ENCODE measurements around the gene LCN6.

The LCN6 gene

DNA sequence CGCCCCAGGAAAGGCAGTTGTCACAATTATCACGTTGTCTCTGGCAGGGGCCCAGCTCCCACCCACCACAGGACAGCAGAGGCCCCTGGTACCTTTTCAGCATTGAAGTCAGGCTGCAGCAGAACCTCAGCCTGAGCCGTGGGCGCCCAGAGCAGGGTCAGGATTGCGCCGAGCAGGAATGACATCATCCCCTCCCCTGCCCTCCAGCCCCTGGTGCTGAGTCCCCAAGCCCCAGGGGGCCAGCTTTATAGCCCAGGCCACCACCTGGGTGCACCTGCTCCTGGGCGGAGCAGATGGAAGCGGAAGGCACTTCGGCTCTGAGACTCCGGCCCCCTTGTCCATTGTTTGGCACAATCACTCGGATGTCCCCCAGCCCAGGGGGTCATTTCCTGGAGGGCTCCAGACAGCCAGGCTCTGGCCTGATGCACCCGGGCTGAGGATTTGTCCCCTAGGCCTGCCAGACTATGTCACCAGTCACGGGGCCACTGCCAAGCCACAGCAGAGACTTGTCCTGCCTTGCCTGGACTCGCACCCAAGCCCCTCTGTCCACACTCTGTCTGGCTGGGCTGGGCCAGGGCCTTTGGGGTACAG lies 16.1 kb upstream of the LCN6 start, which contains the start of gene LCN15:
LCN15 (minus strand) TSS at position 218 of the 591 bp plus-strand sequence; CDS start at position 188, 30 bp downstream.
- Histone ChIP-seq H3K4me3 (ENCODE audit: low read depth, low read length) (no peak within 1 kb of the TSS), H3K9me3 (no peaks in the 10 kb centered on the region), H3K27me3 (no peaks in the 10 kb centered on the region), H3K4me1 (peaks cover 15% of the 10 kb centered on the region), H3K36me3 (no peaks in the 10 kb centered on the region)
- DNase-seq = no peak
- TF ChIP-seq, protein P1, sequence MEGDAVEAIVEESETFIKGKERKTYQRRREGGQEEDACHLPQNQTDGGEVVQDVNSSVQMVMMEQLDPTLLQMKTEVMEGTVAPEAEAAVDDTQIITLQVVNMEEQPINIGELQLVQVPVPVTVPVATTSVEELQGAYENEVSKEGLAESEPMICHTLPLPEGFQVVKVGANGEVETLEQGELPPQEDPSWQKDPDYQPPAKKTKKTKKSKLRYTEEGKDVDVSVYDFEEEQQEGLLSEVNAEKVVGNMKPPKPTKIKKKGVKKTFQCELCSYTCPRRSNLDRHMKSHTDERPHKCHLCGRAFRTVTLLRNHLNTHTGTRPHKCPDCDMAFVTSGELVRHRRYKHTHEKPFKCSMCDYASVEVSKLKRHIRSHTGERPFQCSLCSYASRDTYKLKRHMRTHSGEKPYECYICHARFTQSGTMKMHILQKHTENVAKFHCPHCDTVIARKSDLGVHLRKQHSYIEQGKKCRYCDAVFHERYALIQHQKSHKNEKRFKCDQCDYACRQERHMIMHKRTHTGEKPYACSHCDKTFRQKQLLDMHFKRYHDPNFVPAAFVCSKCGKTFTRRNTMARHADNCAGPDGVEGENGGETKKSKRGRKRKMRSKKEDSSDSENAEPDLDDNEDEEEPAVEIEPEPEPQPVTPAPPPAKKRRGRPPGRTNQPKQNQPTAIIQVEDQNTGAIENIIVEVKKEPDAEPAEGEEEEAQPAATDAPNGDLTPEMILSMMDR (IDR thresholded peaks at IDR 0.05; ENCODE audit: low read depth, low read length) = no peak

GRCh38 chr9:136763649-136764035 lies 15.3 kb upstream of the LCN6 start:
- TF ChIP-seq, protein P1 (IDR thresholded peaks at IDR 0.05; ENCODE audit: low read depth, low read length) = no peak
- DNase-seq = no peak
- no peaks in the 10 kb centered on the region for H3K36me3 ChIP-seq
- no peak overlapping the region for H3K4me3 ChIP-seq (ENCODE audit: low read depth, low read length)
- no peaks in the 10 kb centered on the region for H3K27me3 ChIP-seq
- H3K9me3 ChIP-seq = no peaks in the 10 kb centered on the region
- H3K4me1 ChIP-seq = peaks cover 15% of the 10 kb centered on the region

DNA sequence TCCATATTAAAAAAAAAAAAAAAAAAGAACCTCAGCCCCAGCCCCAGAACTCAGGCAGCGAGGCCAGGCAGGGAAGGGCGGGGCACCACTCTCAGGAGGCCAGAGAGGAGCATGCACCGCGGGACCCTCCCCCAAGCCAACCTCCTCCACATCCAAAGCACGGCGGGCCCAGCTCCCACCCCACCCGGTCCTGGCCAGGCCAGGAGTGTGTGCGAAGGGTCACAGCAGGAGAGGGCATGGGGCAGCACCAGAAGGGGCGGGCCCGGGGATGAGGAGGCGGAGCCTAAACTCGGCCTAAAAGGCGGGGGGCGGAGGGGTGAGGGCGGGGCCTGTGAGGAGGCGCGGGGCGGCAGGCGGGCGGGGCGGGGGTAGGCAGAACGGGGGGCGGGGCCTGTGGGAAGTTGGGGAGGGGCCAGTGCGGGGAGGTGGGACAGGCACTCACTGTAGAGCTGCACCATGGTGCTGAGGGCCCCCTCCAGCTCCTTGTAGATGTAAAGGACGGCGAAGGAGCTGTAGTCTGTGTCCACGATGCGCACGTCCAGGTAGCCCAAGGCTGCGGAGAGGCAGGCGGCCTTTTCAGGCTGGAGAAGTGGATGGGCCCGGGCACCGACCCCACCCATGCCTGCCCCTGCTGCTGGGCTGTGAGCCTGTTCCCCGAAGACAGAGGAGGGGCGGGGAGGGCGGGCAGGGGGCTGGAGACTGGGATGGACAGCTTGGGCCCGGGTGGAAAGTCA lies 14.8 kb upstream of the LCN6 start:
- Histone ChIP-seq H3K27me3 (no peaks in the 10 kb centered on the region), H3K9me3 (no peaks in the 10 kb centered on the region), H3K36me3 (no peaks in the 10 kb centered on the region), H3K4me1 (peaks cover 17% of the 10 kb centered on the region), H3K4me3 (ENCODE audit: low read depth, low read length) (no peak overlapping the region)
- DNase-seq = peak; percentile 93
- TF ChIP-seq, protein P1 (IDR thresholded peaks at IDR 0.05; ENCODE audit: low read depth, low read length) = no peak

DNA sequence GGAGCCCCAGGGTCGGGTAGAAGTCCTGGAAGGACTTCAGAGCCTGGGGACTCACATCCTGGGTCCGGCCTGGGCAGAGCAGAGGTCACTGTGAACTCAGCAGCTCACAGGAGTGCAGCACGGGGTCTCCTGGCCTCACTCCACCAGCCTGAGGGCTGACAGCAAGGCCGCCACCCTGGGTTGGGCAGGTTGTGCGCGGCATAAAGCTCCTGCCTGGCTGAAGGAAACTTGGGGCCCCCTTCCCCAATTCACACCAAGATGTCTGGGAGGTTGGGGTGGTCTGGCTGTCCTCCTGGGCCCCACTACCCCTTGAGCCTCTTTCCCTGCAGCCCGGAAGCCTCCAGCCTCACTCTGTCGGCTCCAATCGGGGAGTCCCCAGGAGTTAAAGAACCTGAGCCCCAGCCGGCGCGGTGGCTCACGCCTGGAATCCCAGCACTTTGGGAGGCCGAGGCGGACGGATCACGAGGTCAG lies 13.9 kb upstream of the LCN6 start:
- no peaks in the 10 kb centered on the region for H3K36me3 ChIP-seq
- H3K27me3 ChIP-seq = no peaks in the 10 kb centered on the region
- no peak overlapping the region for H3K4me3 ChIP-seq (ENCODE audit: low read depth, low read length)
- TF ChIP-seq, protein P1 (IDR thresholded peaks at IDR 0.05; ENCODE audit: low read depth, low read length) = no peak
- DNase-seq = peak; percentile 20
- no peaks in the 10 kb centered on the region for H3K9me3 ChIP-seq
- H3K4me1 ChIP-seq = peaks cover 17% of the 10 kb centered on the region

DNA sequence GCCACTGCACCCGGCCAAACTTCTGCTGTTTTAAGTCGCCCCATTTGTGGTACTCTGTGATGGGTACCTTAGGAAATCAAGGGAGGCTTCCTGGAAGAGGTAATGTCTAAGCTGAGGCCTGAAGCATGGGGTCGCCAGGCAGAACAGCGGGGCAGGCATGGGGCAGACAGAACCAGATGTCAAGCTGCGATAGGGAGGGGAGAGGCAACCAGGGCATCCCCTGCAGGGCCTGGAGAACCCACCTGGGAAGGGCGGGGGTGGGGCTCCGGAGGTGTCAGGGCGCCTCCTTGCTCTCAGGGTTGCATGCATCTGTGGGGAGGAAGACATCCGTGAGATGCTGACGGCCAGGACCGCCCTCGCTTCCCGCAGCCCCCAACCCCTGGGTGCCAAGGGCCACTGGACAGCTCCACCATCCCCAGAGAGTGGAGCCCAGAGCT lies 13.2 kb upstream of the LCN6 start:
- no peak overlapping the region for H3K4me3 ChIP-seq (ENCODE audit: low read depth, low read length)
- TF ChIP-seq, protein P1 (IDR thresholded peaks at IDR 0.05; ENCODE audit: low read depth, low read length) = no peak
- no peaks in the 10 kb centered on the region for H3K27me3 ChIP-seq
- no peaks in the 10 kb centered on the region for H3K36me3 ChIP-seq
- H3K9me3 ChIP-seq = no peaks in the 10 kb centered on the region
- peaks cover 17% of the 10 kb centered on the region for H3K4me1 ChIP-seq
- DNase-seq = no peak
